Liver (tissue), 3 donors: Measurements from ENCODE around the gene PRPF40A.

Experiments used
- GABPA ChIP-seq, 2 donors: IDR thresholded peaks in 1 of 2; conservative IDR thresholded peaks in 1 of 2; 2 replicates each; pipeline ENCODE4 v1.6.1; 2016; ENCODE audit warnings: antibody characterized with exemption in 2 of 2, mild to moderate bottlenecking in 1 of 2, moderate library complexity in 1 of 2
- HNF4G ChIP-seq: IDR thresholded peaks from 2 replicates; pipeline ENCODE4 v1.6.1; 2016; ENCODE audit warnings: antibody characterized with exemption
- MAX ChIP-seq: IDR thresholded peaks from 2 replicates; pipeline ENCODE4 v1.6.1; 2016; ENCODE audit warnings: antibody characterized with exemption
- NR2F2 ChIP-seq: IDR thresholded peaks from 2 replicates; pipeline ENCODE4 v1.6.1; 2016; ENCODE audit warnings: antibody characterized with exemption
- RXRA ChIP-seq, 2 donors: IDR thresholded peaks; 2 replicates each; pipeline ENCODE4 v1.6.1; 2017 to 2018; ENCODE audit warnings: antibody characterized with exemption in 2 of 2, mild to moderate bottlenecking in 1 of 2
- SP1 ChIP-seq: IDR thresholded peaks from 2 replicates; pipeline ENCODE4 v1.6.1; 2018; ENCODE audit warnings: antibody characterized with exemption, mild to moderate bottlenecking
- TAF1 ChIP-seq: conservative IDR thresholded peaks from 2 replicates; pipeline ENCODE4 v1.6.1; 2016; ENCODE audit warnings: antibody characterized with exemption, mild to moderate bottlenecking
- YY1 ChIP-seq: IDR thresholded peaks from 2 replicates; pipeline ENCODE4 v1.6.1; 2016; ENCODE audit warnings: antibody characterized with exemption, mild to moderate bottlenecking
- TF ChIP-seq, protein P1 (sequence below): fragments of 150-350 bp; IDR thresholded peaks from 2 replicates; pipeline ENCODE4 v1.5.1; 2017; ENCODE audit warnings: improper control_type of control experiment, low read depth, low read length; ENCODE audit not compliant: missing input control
- TF ChIP-seq, protein P2 (sequence below): IDR thresholded peaks from 2 replicates; pipeline ENCODE4 v1.6.1; 2016; ENCODE audit warnings: antibody characterized with exemption, mild to moderate bottlenecking
- TF ChIP-seq, protein P3 (sequence below): IDR thresholded peaks from 2 replicates; pipeline ENCODE4 v1.6.1; 2016; ENCODE audit warnings: antibody characterized with exemption
- donor health status: healthy.
- donor health status: healthy.

- no peak for TF ChIP-seq YY1
- TF ChIP-seq, protein P1, sequence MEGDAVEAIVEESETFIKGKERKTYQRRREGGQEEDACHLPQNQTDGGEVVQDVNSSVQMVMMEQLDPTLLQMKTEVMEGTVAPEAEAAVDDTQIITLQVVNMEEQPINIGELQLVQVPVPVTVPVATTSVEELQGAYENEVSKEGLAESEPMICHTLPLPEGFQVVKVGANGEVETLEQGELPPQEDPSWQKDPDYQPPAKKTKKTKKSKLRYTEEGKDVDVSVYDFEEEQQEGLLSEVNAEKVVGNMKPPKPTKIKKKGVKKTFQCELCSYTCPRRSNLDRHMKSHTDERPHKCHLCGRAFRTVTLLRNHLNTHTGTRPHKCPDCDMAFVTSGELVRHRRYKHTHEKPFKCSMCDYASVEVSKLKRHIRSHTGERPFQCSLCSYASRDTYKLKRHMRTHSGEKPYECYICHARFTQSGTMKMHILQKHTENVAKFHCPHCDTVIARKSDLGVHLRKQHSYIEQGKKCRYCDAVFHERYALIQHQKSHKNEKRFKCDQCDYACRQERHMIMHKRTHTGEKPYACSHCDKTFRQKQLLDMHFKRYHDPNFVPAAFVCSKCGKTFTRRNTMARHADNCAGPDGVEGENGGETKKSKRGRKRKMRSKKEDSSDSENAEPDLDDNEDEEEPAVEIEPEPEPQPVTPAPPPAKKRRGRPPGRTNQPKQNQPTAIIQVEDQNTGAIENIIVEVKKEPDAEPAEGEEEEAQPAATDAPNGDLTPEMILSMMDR = no peak
- no peak for TF ChIP-seq NR2F2
- TF ChIP-seq, protein P2, sequence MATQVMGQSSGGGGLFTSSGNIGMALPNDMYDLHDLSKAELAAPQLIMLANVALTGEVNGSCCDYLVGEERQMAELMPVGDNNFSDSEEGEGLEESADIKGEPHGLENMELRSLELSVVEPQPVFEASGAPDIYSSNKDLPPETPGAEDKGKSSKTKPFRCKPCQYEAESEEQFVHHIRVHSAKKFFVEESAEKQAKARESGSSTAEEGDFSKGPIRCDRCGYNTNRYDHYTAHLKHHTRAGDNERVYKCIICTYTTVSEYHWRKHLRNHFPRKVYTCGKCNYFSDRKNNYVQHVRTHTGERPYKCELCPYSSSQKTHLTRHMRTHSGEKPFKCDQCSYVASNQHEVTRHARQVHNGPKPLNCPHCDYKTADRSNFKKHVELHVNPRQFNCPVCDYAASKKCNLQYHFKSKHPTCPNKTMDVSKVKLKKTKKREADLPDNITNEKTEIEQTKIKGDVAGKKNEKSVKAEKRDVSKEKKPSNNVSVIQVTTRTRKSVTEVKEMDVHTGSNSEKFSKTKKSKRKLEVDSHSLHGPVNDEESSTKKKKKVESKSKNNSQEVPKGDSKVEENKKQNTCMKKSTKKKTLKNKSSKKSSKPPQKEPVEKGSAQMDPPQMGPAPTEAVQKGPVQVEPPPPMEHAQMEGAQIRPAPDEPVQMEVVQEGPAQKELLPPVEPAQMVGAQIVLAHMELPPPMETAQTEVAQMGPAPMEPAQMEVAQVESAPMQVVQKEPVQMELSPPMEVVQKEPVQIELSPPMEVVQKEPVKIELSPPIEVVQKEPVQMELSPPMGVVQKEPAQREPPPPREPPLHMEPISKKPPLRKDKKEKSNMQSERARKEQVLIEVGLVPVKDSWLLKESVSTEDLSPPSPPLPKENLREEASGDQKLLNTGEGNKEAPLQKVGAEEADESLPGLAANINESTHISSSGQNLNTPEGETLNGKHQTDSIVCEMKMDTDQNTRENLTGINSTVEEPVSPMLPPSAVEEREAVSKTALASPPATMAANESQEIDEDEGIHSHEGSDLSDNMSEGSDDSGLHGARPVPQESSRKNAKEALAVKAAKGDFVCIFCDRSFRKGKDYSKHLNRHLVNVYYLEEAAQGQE = no peak
- TF ChIP-seq SP1 = no peak
- no peak for TF ChIP-seq TAF1
- TF ChIP-seq MAX = no peak
- TF ChIP-seq RXRA (IDR thresholded peaks at IDR 0.05) = no peak
- TF ChIP-seq GABPA (IDR thresholded peaks at IDR 0.05 in 1 of 2, conservative IDR thresholded peaks at IDR 0.05 in 1 of 2) = no peak
- TF ChIP-seq, protein P3, sequence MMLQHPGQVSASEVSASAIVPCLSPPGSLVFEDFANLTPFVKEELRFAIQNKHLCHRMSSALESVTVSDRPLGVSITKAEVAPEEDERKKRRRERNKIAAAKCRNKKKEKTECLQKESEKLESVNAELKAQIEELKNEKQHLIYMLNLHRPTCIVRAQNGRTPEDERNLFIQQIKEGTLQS = no peak
- TF ChIP-seq HNF4G = no peak
Measured at GRCh38 chr2:152629202-152629601, 88.1 kb downstream of the PRPF40A start.
